IPS-15b (cell line): Measurements from ENCODE around the gene MORF4L1.
"Not testable (repeated sequence)": the region's sequence is repeated elsewhere in the genome, so short reads cannot be mapped to it uniquely, and the experiment has no call there.

Experiments
- H3K27me3 ChIP-seq: one replicate; pipeline ENCODE4 v1.6.1; 2013; ENCODE audit warnings: low read length; ENCODE audit not compliant: control insufficient read depth, insufficient read depth
- H3K36me3 ChIP-seq: one replicate; pipeline ENCODE4 v1.6.1; 2013; ENCODE audit warnings: low read length; ENCODE audit not compliant: control insufficient read depth, insufficient read depth
- H3K4me1 ChIP-seq: one replicate; pipeline ENCODE4 v1.6.1; 2013; ENCODE audit warnings: mild to moderate bottlenecking, low read length; ENCODE audit not compliant: control insufficient read depth, insufficient read depth
- H3K4me3 ChIP-seq: one replicate; pipeline ENCODE4 v1.5.1; 2013; ENCODE audit warnings: low read depth, low read length
- H3K9ac ChIP-seq: one replicate; pipeline ENCODE4 v1.6.1; 2013; ENCODE audit warnings: low read depth, mild to moderate bottlenecking, low read length
- H3K9me3 ChIP-seq: one replicate; pipeline ENCODE4 v1.6.1; 2013; ENCODE audit warnings: mild to moderate bottlenecking, low read length; ENCODE audit not compliant: control insufficient read depth, insufficient read depth

MORF4L1 gene

GRCh38 chr15:78881681-78882080 lies 9.0 kb downstream of the MORF4L1 start:
- Histone ChIP-seq H3K4me3 (no peak overlapping the region), H3K36me3 (peaks cover 18% of the 10 kb centered on the region), H3K9me3 (no peaks in the 10 kb centered on the region), H3K9ac (no peak overlapping the region), H3K4me1 (peaks cover 19% of the 10 kb centered on the region), H3K27me3 (no peaks in the 10 kb centered on the region)

DNA sequence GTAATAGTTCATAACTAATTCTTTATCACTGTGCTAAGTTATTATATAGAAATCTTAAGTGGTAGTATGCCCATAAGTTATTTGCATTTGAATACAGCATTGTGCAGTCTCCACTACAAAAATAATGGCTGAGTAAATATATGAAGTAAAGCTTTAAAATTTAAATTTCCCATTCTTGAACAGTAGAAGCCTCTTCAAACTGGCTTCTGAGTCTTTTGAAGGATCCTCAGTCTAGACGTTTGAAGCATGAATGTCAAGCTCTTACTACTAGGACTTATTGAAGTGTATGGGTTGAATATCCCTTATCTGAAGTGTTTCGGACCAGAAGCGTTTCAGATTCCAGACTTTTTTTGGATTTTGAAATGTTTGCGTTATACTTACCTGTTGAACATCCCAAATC lies 16.3 kb downstream of the MORF4L1 start:
- no peak overlapping the region for H3K9ac ChIP-seq
- no peaks in the 10 kb centered on the region for H3K9me3 ChIP-seq
- H3K4me3 ChIP-seq: no peak overlapping the region
- peaks cover 37% of the 10 kb centered on the region for H3K36me3 ChIP-seq
- H3K4me1 ChIP-seq: no peaks in the 10 kb centered on the region
- H3K27me3 ChIP-seq: no peaks in the 10 kb centered on the region

DNA sequence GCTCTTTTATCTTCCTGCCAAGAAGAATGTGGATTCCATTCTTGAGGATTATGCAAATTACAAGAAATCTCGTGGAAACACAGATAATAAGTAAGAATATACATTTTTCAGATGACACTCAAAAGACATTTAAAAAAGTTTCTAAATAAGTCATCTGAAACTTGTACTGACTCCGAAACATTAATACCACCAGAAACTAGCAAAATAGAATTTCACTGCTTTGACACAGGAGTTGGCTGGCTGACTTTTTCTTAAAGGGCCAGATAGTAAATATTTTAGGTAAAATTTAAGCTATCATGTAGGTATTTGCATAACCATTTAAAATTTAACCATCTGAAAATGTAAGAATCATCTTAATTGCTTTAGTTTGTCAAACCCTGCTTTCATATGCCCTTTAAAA lies 20.8 kb downstream of the MORF4L1 start:
- Histone ChIP-seq H3K4me1 (peaks cover 2% of the 10 kb centered on the region), H3K9me3 (no peaks in the 10 kb centered on the region), H3K36me3 (peaks cover 37% of the 10 kb centered on the region), H3K4me3 (no peak overlapping the region), H3K27me3 (no peaks in the 10 kb centered on the region), H3K9ac (no peak overlapping the region)

DNA sequence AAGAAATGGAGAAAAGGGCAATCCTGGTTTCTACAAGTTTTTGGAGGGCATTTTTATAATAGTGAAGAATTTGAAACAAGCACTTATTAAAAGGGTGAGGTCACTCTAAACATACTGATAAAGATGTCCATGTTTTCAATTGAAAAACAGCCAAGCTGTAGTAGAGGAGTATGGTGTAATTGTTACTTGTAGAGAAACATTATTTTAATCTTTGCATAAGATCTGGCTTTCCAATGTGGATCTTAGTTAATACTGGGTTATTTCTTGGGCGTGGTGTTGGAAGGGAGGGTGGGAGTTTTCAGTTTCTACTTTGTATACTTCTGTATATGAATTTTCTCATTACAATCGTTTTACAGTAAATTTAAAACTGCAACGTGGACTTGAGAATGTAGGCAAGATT lies 22.8 kb downstream of the MORF4L1 start:
- Histone ChIP-seq H3K36me3 (peaks cover 44% of the 10 kb centered on the region), H3K9me3 (no peaks in the 10 kb centered on the region), H3K4me3 (no peak overlapping the region), H3K27me3 (no peaks in the 10 kb centered on the region), H3K4me1 (peaks cover 2% of the 10 kb centered on the region), H3K9ac (no peak overlapping the region)

DNA sequence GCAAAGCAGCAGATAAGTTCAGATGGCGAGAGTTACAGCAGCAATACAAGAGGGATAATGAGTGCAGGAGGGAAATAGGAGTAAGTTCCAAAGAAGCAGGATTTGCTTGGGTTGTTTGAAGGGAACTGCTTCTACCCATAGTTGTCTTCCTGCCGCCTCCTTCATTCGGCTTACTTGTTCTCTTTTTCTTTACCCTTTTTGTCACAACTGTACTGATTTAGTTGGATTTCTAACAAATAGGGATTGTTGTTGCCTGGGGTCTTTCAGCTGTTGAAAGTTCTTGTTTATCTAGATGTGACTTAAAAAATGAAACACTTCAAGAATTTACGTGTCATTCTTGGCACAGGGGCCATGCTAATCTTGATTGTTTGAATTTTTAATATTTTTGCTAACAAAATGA lies 25.9 kb downstream of the MORF4L1 start:
- Histone ChIP-seq H3K4me3 (no peak overlapping the region), H3K27me3 (no peaks in the 10 kb centered on the region), H3K4me1 (peaks cover 2% of the 10 kb centered on the region), H3K36me3 (peaks cover 45% of the 10 kb centered on the region), H3K9ac (no peak overlapping the region), H3K9me3 (no peaks in the 10 kb centered on the region)

DNA sequence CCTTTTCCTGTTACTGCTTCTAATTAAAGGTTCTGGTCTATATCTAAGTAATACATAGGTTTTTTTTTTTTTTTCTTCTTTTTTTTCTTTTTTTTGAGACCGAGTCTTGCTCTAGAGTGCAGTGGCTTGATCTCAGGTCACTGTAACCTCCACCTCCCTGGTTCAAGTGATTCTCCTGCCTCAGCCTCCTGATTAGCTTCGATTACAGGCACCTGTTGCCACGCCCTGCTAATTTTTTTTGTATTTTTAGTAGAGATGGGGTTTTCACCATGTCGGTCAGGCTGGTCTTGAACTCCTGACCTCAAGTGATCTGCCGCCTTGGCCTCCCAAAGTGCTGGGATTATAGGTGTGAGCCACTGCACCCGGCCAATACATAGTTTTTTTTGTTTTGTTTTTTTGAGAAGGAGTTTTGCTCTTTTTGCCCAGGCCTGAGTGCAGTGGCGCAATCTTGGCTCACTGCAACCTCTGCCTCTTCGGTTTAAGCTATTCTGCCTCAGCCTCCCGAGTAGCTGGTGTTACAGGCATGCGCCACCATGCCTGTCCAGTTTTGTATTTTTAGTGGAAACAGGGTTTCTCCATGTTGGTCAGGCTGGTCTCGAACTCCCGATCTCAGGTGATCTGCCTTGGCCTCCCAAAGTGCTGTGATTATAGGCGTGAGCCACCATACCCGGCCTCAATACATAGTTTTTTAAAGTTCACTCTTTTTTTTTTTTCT lies 28.3 kb downstream of the MORF4L1 start:
- not testable (repeated sequence) for H3K4me3 ChIP-seq, H3K9ac ChIP-seq, H3K27me3 ChIP-seq, H3K4me1 ChIP-seq, H3K9me3 ChIP-seq
- peaks cover 39% of the 10 kb centered on the region for H3K36me3 ChIP-seq

GRCh38 chr15:78902281-78903032 lies 29.8 kb downstream of the MORF4L1 start:
- not testable (repeated sequence) for H3K4me3 ChIP-seq, H3K27me3 ChIP-seq, H3K4me1 ChIP-seq, H3K9ac ChIP-seq, H3K9me3 ChIP-seq
- peaks cover 36% of the 10 kb centered on the region for H3K36me3 ChIP-seq

- Histone ChIP-seq H3K36me3 (peaks cover 24% of the 10 kb centered on the region), H3K9ac (no peak overlapping the region), H3K27me3 (no peaks in the 10 kb centered on the region), H3K4me1 (peaks cover 4% of the 10 kb centered on the region), H3K9me3 (no peaks in the 10 kb centered on the region), H3K4me3 (no peak overlapping the region)
Observed at GRCh38 chr15:78904599-78905358, 32.1 kb downstream of the MORF4L1 start.

GRCh38 chr15:78906316-78906620 lies 33.6 kb downstream of the MORF4L1 start:
- Histone ChIP-seq H3K27me3 (no peaks in the 10 kb centered on the region), H3K4me1 (peaks cover 4% of the 10 kb centered on the region), H3K9me3 (no peaks in the 10 kb centered on the region), H3K4me3 (no peak overlapping the region), H3K9ac (no peak overlapping the region), H3K36me3 (peaks cover 15% of the 10 kb centered on the region)

- Histone ChIP-seq H3K36me3 (peaks cover 9% of the 10 kb centered on the region), H3K27me3 (no peaks in the 10 kb centered on the region), H3K9ac (no peak overlapping the region), H3K9me3 (no peaks in the 10 kb centered on the region), H3K4me1 (peaks cover 4% of the 10 kb centered on the region), H3K4me3 (no peak overlapping the region)
Observed at GRCh38 chr15:78907577-78907976, 34.9 kb downstream of the MORF4L1 start.

DNA sequence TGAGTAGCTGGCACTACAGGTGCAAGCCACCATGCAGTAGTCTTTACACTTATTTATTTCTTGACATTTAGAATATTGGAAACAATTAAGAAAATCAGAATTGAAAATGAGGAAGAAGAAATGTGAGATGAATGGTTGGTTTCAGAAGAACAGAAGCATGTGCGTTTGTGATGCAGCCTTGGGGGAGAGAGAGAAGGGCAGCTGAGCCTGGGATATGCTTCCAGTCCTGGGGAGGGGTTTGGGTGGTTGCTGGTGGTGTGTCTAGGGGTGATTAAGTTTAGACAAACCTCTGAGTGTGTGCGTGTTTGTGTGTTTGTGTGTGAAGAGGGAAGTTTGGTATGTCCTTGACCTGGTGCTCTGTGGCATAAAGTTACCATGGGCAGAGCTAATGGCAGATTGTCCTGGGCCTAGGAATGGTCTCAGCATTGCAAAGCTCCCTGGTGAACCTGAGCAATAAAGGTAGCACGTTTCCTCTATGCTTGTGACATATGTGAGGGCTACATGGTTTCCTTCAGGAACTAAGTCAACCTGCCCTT lies 36.5 kb downstream of the MORF4L1 start:
- Histone ChIP-seq H3K4me1 (peaks cover 4% of the 10 kb centered on the region), H3K4me3 (no peak overlapping the region), H3K36me3 (peaks cover 9% of the 10 kb centered on the region), H3K9me3 (no peaks in the 10 kb centered on the region), H3K9ac (no peak overlapping the region), H3K27me3 (no peaks in the 10 kb centered on the region)
